Measurements from ENCODE around the gene IFFO2. TPM values are rescaled to one million over a fixed set of nuclear protein-coding genes. Genes with fewer than 3 reads are reported as not detected.
A peak's percentile ranks its signal among the peaks of the same experiment; 100 is the strongest.

The IFFO2 gene
- total and polyA plus RNA-seq, 7 experiments from 2014 or later, result 1.1 to 57.1 (median 25.7) TPM

DNA sequence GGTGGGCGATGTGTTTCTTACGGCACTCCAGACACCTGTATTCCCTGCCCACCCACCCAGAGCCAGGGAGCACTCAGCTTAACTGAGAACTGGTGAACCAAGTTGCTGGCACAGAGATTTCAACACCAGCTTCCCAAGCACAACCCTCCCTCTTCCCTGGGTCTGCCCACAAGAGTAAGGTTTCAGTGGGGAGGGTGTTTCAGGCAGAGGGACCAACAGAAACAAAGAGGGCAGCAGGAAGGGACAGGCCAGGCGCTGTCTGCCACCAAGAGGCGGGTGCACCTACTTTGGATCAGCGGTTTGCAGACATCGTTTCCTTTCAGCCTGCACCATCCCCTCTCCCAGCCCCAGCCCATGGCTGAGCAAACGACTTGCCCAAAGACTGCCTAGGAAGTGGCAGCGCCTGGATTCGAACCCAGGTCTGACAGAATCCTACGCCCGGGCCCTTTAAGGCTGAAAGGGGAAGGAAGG lies 32.2 kb downstream of the IFFO2 start:
- ATAC-seq (no peak), DNase-seq (no peak)
- Histone ChIP-seq H3K9me3 (ENCODE audit: control insufficient read depth in 2 of 3, low read length in 3 of 3) (no peaks in the 10 kb centered on the region), H3K27ac (ENCODE audit: low read depth, low read length) (peak overlapping the region; percentile 2), H3K4me1 (ENCODE audit: control insufficient read depth in 2 of 2, insufficient read depth in 2 of 2, low read length in 2 of 2) (peaks cover 53 to 61% of the 10 kb centered on the region in 2 donors), H3K4me3 (ENCODE audit: low read length) (no peak overlapping the region), H3K27me3 (ENCODE audit: control insufficient read depth in 2 of 2, insufficient read depth in 2 of 2, low read length in 2 of 2) (no peaks in the 10 kb centered on the region), H3K36me3 (ENCODE audit: control insufficient read depth in 2 of 3, insufficient read depth in 3 of 3, low read length in 3 of 3) (peaks cover 0 to 17% (median 8%) of the 10 kb centered on the region in 3 experiments)
- peaks cover 0 to 5% (median 0%) of the 10 kb centered on the region in 5 donors for H3K36me3 Mint-ChIP-seq
- no peaks in the 10 kb centered on the region for H3K27me3 Mint-ChIP-seq
- POLR2A ChIA-PET, result interaction anchor here (0.6 to 7.7 kb wide), 7 partner anchors 14 to 46 kb away, joined by 3 to 181 read pairs (median 3); partner anchors contain the start of genes ALDH4A1 and IFFO2
- peaks cover 24 to 70% (median 61%) of the 10 kb centered on the region in 7 donors for H3K4me1 Mint-ChIP-seq
- peak overlapping the region; percentile 33 to 78 (median 65) for H3K4me3 Mint-ChIP-seq
- intact Hi-C loops (cut with micrococcal nuclease), result loop anchor here in 1 of 2 donors (1.0 kb wide), 1 partner anchor 149 kb away; no protein-coding TSS in a partner anchor
- H3K9me3 Mint-ChIP-seq, result peaks cover 0 to 4% (median 0%) of the 10 kb centered on the region in 11 donors
- CTCF ChIA-PET, result interaction anchor here (1.1 to 5.3 kb wide), 7 partner anchors 11 to 171 kb away, joined by 3 to 58 read pairs (median 5); no protein-coding TSS in a partner anchor
- H3K27ac Mint-ChIP-seq, result peak overlapping the region in 8 of 9 donors; percentile 14 to 83 (median 74)

DNA sequence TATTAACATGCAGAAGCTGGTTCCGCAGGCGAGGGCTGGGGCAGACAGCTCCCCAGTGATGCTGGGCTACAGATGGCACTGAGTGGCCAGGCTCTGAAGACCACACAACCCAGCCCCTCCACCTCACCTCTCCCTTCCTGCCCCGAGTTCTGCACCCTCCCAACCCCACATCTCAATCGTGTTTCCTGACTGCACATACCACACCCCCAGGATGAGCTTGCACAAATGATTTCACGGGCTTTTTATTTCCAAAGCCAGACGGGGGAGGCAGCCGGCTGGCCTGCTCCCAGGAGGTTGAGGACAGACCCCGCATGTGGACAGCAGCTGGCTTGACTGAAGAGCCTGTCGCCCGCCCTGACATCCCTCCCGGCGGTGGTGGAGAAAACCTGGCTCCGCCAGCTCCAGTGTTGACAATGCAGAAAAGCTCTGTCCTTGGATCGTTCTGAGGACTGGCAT lies 32.7 kb downstream of the IFFO2 start:
- DNase-seq (peak in 1 of 9 donors; percentile 24), ATAC-seq (peak; percentile 39)
- Histone ChIP-seq H3K9me3 (ENCODE audit: control insufficient read depth in 2 of 3, low read length in 3 of 3) (no peaks in the 10 kb centered on the region), H3K4me1 (ENCODE audit: control insufficient read depth in 2 of 2, insufficient read depth in 2 of 2, low read length in 2 of 2) (peaks cover 49 to 56% of the 10 kb centered on the region in 2 donors), H3K27me3 (ENCODE audit: control insufficient read depth in 2 of 2, insufficient read depth in 2 of 2, low read length in 2 of 2) (no peaks in the 10 kb centered on the region), H3K4me3 (ENCODE audit: low read length) (no peak overlapping the region), H3K27ac (ENCODE audit: low read depth, low read length) (no peak overlapping the region), H3K36me3 (ENCODE audit: control insufficient read depth in 2 of 3, insufficient read depth in 3 of 3, low read length in 3 of 3) (peaks cover 0 to 22% (median 8%) of the 10 kb centered on the region in 3 experiments)
- Mint-ChIP-seq H3K36me3 (peaks cover 0 to 5% (median 0%) of the 10 kb centered on the region in 5 donors), H3K9me3 (peaks cover 0 to 4% (median 0%) of the 10 kb centered on the region in 11 donors), H3K4me3 (peak overlapping the region; percentile 22 to 78 (median 68)), H3K27me3 (no peaks in the 10 kb centered on the region), H3K4me1 (peaks cover 24 to 66% (median 56%) of the 10 kb centered on the region in 7 donors), H3K27ac (peak overlapping the region in 8 of 9 donors; percentile 34 to 83 (median 74))
- intact Hi-C loops (cut with micrococcal nuclease), result loop anchor here in 1 of 2 donors (1.0 kb wide), 1 partner anchor 150 kb away; no protein-coding TSS in a partner anchor
- ChIA-PET CTCF (interaction anchor here (1.3 to 5.3 kb wide), 6 partner anchors 11 to 151 kb away, joined by 4 to 58 read pairs (median 6); no protein-coding TSS in a partner anchor), POLR2A (interaction anchor here (0.6 to 7.7 kb wide), 7 partner anchors 14 to 47 kb away, joined by 3 to 181 read pairs (median 3); partner anchors contain the start of genes ALDH4A1 and IFFO2)

DNA sequence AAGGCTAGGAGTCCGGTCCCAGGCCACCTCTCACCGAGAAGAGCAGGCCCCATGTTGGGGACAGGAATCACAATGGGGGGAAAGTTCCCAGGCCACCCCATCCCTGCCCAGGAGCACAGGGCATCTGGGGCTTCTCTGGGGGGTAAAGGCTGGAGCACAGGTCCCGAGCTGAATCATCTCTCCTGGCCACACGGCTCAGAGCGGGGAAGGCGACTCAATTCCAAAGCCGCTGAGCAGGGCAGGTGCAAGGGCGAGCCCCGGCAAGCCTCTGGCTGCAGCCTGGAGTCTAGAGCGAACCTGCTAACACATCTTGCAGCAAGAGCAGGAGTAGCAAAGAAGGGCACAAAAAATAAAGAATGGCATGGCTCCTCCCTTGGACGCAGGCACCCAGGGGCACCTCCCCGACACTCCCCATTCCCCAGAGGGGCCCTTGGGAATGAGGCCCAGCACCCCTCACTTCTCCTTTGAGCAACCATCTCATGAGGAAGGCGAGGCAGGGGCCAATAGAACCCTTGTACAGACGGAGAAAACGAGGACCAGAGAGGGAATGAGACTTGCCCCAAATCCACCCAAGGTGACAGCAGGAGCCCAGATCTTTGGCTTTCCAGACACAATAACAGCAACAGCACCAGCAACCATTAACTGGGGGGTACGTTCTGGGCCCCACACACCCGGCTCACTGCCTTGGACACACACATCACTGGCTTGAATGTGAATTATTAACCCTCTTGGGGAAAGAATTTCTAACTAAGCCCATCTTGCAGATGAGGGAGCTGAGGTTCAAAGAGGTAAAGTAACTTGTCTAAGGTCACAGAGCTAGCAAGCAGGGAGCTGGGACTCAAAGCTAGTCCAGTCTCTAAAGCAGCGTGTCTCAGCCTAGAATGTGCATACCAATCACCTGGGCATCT lies 33.4 kb downstream of the IFFO2 start:
- Mint-ChIP-seq H3K36me3 (peaks cover 0 to 7% (median 0%) of the 10 kb centered on the region in 5 donors), H3K4me1 (peaks cover 24 to 60% (median 49%) of the 10 kb centered on the region in 7 donors), H3K4me3 (peak overlapping the region; percentile 22 to 78 (median 68)), H3K27ac (peak overlapping the region; percentile 31 to 83 (median 72)), H3K9me3 (peaks cover 0 to 4% (median 0%) of the 10 kb centered on the region in 11 donors), H3K27me3 (no peaks in the 10 kb centered on the region)
- POLR2A ChIA-PET, result interaction anchor here (0.8 to 7.7 kb wide), 6 partner anchors 13 to 47 kb away, joined by 3 to 181 read pairs (median 4); partner anchors contain the start of genes ALDH4A1 and IFFO2
- ATAC-seq (no peak), DNase-seq (no peak)
- H3K9me3 ChIP-seq (ENCODE audit: control insufficient read depth in 2 of 3, low read length in 3 of 3), result no peaks in the 10 kb centered on the region
- H3K4me1 ChIP-seq (ENCODE audit: control insufficient read depth in 2 of 2, insufficient read depth in 2 of 2, low read length in 2 of 2), result peaks cover 42 to 49% of the 10 kb centered on the region in 2 donors
- H3K4me3 ChIP-seq (ENCODE audit: low read length), result no peak overlapping the region
- no peak overlapping the region for H3K27ac ChIP-seq (ENCODE audit: low read depth, low read length)
- intact Hi-C loops (cut with micrococcal nuclease), result no loop called here
- no peaks in the 10 kb centered on the region for H3K27me3 ChIP-seq (ENCODE audit: control insufficient read depth in 2 of 2, insufficient read depth in 2 of 2, low read length in 2 of 2)
- peaks cover 0 to 29% (median 8%) of the 10 kb centered on the region in 3 experiments for H3K36me3 ChIP-seq (ENCODE audit: control insufficient read depth in 2 of 3, insufficient read depth in 3 of 3, low read length in 3 of 3)
- CTCF ChIA-PET, result interaction anchor here (1.2 to 5.3 kb wide), 8 partner anchors 10 to 152 kb away, joined by 3 to 58 read pairs (median 5); no protein-coding TSS in a partner anchor

DNA sequence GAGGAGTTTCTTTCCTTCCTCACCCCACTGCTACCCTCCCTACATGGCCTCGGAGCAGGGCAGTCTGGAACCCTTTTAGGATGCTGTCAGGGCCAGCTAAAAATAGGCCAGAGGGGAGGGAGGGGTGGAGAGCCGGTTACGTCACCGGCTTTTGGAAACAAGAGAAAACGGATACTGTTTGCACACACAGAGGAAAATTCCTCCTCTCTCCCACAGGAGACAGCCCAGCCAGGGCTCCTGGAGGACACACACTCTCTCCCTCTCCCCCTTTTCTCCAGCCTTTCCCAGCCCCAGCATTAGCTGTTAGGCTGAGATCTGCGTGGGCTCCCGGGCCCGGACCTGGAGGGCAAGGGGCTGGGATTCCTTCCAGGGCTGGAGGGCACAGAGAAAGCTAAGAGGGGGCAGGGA lies 34.2 kb downstream of the IFFO2 start:
- ChIA-PET CTCF (interaction anchor here (0.9 to 1.2 kb wide), 3 partner anchors 9 to 38 kb away, joined by 3 to 5 read pairs (median 3); no protein-coding TSS in a partner anchor), POLR2A (interaction anchor here (1.1 to 1.8 kb wide), 2 partner anchors 32 to 34 kb away, joined by 3 to 7 read pairs; partner anchors contain the start of gene IFFO2)
- Histone ChIP-seq H3K4me1 (ENCODE audit: control insufficient read depth in 2 of 2, insufficient read depth in 2 of 2, low read length in 2 of 2) (peaks cover 35 to 41% of the 10 kb centered on the region in 2 donors), H3K27me3 (ENCODE audit: control insufficient read depth in 2 of 2, insufficient read depth in 2 of 2, low read length in 2 of 2) (no peaks in the 10 kb centered on the region), H3K4me3 (ENCODE audit: low read length) (no peak overlapping the region), H3K27ac (ENCODE audit: low read depth, low read length) (no peak overlapping the region), H3K9me3 (ENCODE audit: control insufficient read depth in 2 of 3, low read length in 3 of 3) (no peaks in the 10 kb centered on the region), H3K36me3 (ENCODE audit: control insufficient read depth in 2 of 3, insufficient read depth in 3 of 3, low read length in 3 of 3) (peaks cover 0 to 36% (median 8%) of the 10 kb centered on the region in 3 experiments)
- intact Hi-C loops (cut with micrococcal nuclease), result no loop called here
- Mint-ChIP-seq H3K9me3 (peaks cover 0 to 4% (median 0%) of the 10 kb centered on the region in 11 donors), H3K4me1 (peaks cover 24 to 52% (median 43%) of the 10 kb centered on the region in 7 donors), H3K36me3 (peaks cover 0 to 8% (median 0%) of the 10 kb centered on the region in 5 donors), H3K27ac (peak overlapping the region in 1 of 9 donors; percentile 47), H3K27me3 (no peaks in the 10 kb centered on the region), H3K4me3 (no peak overlapping the region)
- DNase-seq, result no peak
- no peak for ATAC-seq

DNA sequence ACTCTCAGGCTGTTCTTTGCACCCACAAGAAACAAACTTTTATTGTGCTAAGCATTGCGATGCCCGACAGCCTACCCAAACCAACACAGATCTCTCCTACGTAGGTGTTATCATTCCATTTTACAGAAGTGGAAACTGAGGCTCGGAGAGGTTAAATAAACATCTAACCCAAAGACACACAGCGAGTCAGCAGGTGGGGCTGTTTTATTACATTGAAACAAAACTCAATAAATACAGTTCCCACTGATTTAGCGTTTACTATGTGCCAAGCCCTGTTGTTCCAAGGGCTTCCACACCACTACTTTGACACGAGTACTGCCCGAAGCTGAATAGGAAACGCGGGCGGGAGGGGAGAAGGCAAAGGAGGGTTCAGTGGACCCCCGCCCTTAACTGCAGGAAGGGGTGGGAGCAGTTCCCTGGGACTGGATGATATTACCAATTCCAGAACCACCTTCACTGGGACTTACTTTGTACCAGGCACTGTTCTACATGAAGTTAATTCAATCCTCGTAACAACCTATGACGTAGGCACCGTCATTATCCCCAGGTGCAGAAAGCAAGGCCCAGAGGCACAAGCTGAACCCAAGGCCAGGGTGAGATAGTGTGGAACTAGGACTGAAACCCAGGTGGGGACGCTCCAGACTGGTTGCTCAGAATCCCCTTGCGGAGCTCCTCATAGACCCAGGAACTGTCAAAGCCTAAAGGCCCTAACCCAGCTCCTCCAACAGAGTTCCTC lies 34.8 kb downstream of the IFFO2 start:
- intact Hi-C loops (cut with micrococcal nuclease), result loop anchor here in 1 of 2 donors (1.0 kb wide), 1 partner anchor 51 kb away; no protein-coding TSS in a partner anchor
- peak overlapping the region in 1 of 10 donors; percentile 11 for H3K4me3 Mint-ChIP-seq
- no peak overlapping the region for H3K27ac ChIP-seq (ENCODE audit: low read depth, low read length)
- no peaks in the 10 kb centered on the region for H3K27me3 ChIP-seq (ENCODE audit: control insufficient read depth in 2 of 2, insufficient read depth in 2 of 2, low read length in 2 of 2)
- H3K36me3 ChIP-seq (ENCODE audit: control insufficient read depth in 2 of 3, insufficient read depth in 3 of 3, low read length in 3 of 3), result peaks cover 0 to 43% (median 8%) of the 10 kb centered on the region in 3 experiments
- DNase-seq (no peak), ATAC-seq (no peak)
- peaks cover 29 to 35% of the 10 kb centered on the region in 2 donors for H3K4me1 ChIP-seq (ENCODE audit: control insufficient read depth in 2 of 2, insufficient read depth in 2 of 2, low read length in 2 of 2)
- no peaks in the 10 kb centered on the region for H3K9me3 ChIP-seq (ENCODE audit: control insufficient read depth in 2 of 3, low read length in 3 of 3)
- H3K36me3 Mint-ChIP-seq, result peaks cover 0 to 12% (median 3%) of the 10 kb centered on the region in 5 donors
- H3K9me3 Mint-ChIP-seq, result peaks cover 0 to 4% (median 0%) of the 10 kb centered on the region in 11 donors
- ChIA-PET CTCF (interaction anchor here (0.9 to 1.2 kb wide), 3 partner anchors 8 to 38 kb away, joined by 3 to 5 read pairs (median 3); no protein-coding TSS in a partner anchor), POLR2A (interaction anchor here (1.1 to 1.8 kb wide), 3 partner anchors 27 to 35 kb away, joined by 3 to 7 read pairs (median 3); partner anchors contain the start of gene IFFO2)
- no peak overlapping the region for H3K4me3 ChIP-seq (ENCODE audit: low read length)
- H3K27me3 Mint-ChIP-seq, result no peaks in the 10 kb centered on the region
- H3K27ac Mint-ChIP-seq, result peak overlapping the region in 5 of 9 donors; percentile 17 to 62 (median 47)
- H3K4me1 Mint-ChIP-seq, result peaks cover 20 to 46% (median 41%) of the 10 kb centered on the region in 7 donors

All from naive thymus-derived CD4-positive, alpha-beta T cell (primary cell).